HepG2 (cell line): ENCODE results near the gene BIRC2. TPM values are rescaled to one million over a fixed set of nuclear protein-coding genes. Genes with fewer than 3 reads are reported as not detected.

Experiments
- ATAC-seq: fragments of 200-7000 bp; cut with Tn5 transposase; 3 replicates; pipeline ENCODE4 v1.9.1; 2020; ENCODE audit warnings: mild to moderate bottlenecking, moderate library complexity
- BruUV-seq: library from RNA; stranded (reverse); fragments of 400-500 nt; replicated peaks from 2 replicates; lab custom pipeline; 2021; lab: Mats Ljungman, UMichigan
- CTCF ChIA-PET: fragments of 300-600 bp; formaldehyde crosslinking; extraction: SDS; loops from one replicate; lab custom pipeline; 2021; ENCODE audit warnings: low total read pairs, inconsistent platforms, low intra/inter-chr PET ratio; lab: Yijun Ruan, JAX
- POLR2A ChIA-PET: fragments of 350-600 bp; sonication (Branson Sonifier 250); formaldehyde crosslinking; loops from one replicate; lab custom pipeline; 2020; ENCODE audit warnings: antibody characterized with exemption, inconsistent platforms; lab: Yijun Ruan, JAX
- DNase-seq: peaks from one replicate; pipeline ENCODE4 v3.0.0-alpha.2; 2015; ENCODE audit warnings: low spot score
- FAIRE-seq: peaks from 3 replicates; lab custom pipeline; 2011; peaks lifted over from hg19 to GRCh38; lab: Jason Lieb, UNC
- H2AFZ ChIP-seq: one replicate; pipeline ENCODE4 v1.6.1; 2011; ENCODE audit warnings: low read length, inconsistent platforms
- H3K27ac ChIP-seq: fragments of 300-600 bp; 3 replicates; pipeline ENCODE4 v1.8.0; 2011; ENCODE audit warnings: mixed run types, mild to moderate bottlenecking, mixed read lengths, low read length, inconsistent platforms; ENCODE audit not compliant: insufficient read depth; ENCODE audit errors: extremely low read length
- H3K27me3 ChIP-seq, 2 experiments: fragments of 200-600 bp in 1 of 2; 2 replicates in 1 of 2; 3 replicates in 1 of 2; pipeline versions ENCODE4 v1.6.0 to v1.8.0; 2011; ENCODE audit warnings: low read length in 2 of 2, mild to moderate bottlenecking in 2 of 2, moderate library complexity in 2 of 2, inconsistent platforms in 1 of 2; ENCODE audit not compliant: insufficient read depth in 2 of 2, control insufficient read depth in 1 of 2
- H3K36me3 ChIP-seq, 2 experiments: fragments of 200-600 bp in 1 of 2; replicated peaks in 1 of 2; 2 replicates in 1 of 2; 3 replicates in 1 of 2; pipeline versions ENCODE4 v1.5.1 to v1.8.0; 2011; ENCODE audit warnings: low read length in 2 of 2, inconsistent platforms in 1 of 2; ENCODE audit not compliant: insufficient read depth in 2 of 2, control insufficient read depth in 1 of 2
- H3K4me1 ChIP-seq: 2 replicates; pipeline ENCODE4 v1.5.1; 2012; ENCODE audit warnings: low read length, inconsistent platforms; ENCODE audit not compliant: insufficient read depth
- H3K4me2 ChIP-seq: 2 replicates; pipeline ENCODE4 v1.6.0; 2011; ENCODE audit warnings: low read depth, low read length, inconsistent platforms
- H3K4me3 ChIP-seq, 3 experiments: fragments of 200-600 bp in 1 of 3; sonication (generic), shearing (Covaris generic) in 1 of 3; replicated peaks in 1 of 3; 2 replicates each; pipeline ENCODE4 v1.5.1; 2011 to 2016; ENCODE audit warnings: low read length in 3 of 3, inconsistent platforms in 2 of 3, low read depth in 2 of 3, mild to moderate bottlenecking in 2 of 3, control low read depth in 1 of 3, mixed read lengths in 1 of 3; ENCODE audit not compliant: insufficient read depth in 1 of 3
- H3K79me2 ChIP-seq: one replicate; pipeline ENCODE4 v1.6.1; 2011; ENCODE audit warnings: low read length, inconsistent platforms; ENCODE audit not compliant: insufficient read depth
- H3K9ac ChIP-seq: 2 replicates; pipeline ENCODE4 v1.6.0; 2011; ENCODE audit warnings: mild to moderate bottlenecking, low read depth, low read length, inconsistent platforms; ENCODE audit not compliant: insufficient read depth
- H3K9me3 ChIP-seq: 2 replicates; pipeline ENCODE4 v1.5.1; 2012; ENCODE audit warnings: mild to moderate bottlenecking, low read length
- H4K20me1 ChIP-seq: 2 replicates; pipeline ENCODE4 v1.6.0; 2011; ENCODE audit warnings: inconsistent platforms, mild to moderate bottlenecking, low read length, moderate library complexity; ENCODE audit not compliant: insufficient read depth
- MED1 ChIP-seq: sonication (generic); formaldehyde crosslinking; IDR thresholded peaks from 2 replicates; pipeline ENCODE4 v1.4.0; 2020; ENCODE audit warnings: missing genetic modification reagents
- MLXIP ChIP-seq: sonication (generic); formaldehyde crosslinking; IDR thresholded peaks from 2 replicates; pipeline ENCODE4 v1.9.0; 2021; ENCODE audit warnings: missing genetic modification reagents, borderline replicate concordance
- RBM22 ChIP-seq: fragments of 200-400 bp; formaldehyde crosslinking; optimal IDR thresholded peaks from 2 replicates; pipeline ENCODE3; 2017; ENCODE audit warnings: mild to moderate bottlenecking, low read length, moderate library complexity
- ZNF512B ChIP-seq: sonication (generic); formaldehyde crosslinking; IDR thresholded peaks from 2 replicates; pipeline ENCODE4 v1.5.1; 2020; ENCODE audit warnings: missing genetic modification reagents, mild to moderate bottlenecking, borderline replicate concordance
- WGBS: methylation state at CpG from one replicate; pipeline ENCODE4 v1.1.6; 2017; ENCODE audit warnings: low lambda C conversion rate; 5-methylcytosine and 5-hydroxymethylcytosine counted together
- in situ Hi-C: cut with HindIII; loops from 2 replicates; pipeline ENCODE4 v1.10.0; 2017; ENCODE audit warnings: low pct_unique_long_range_greater_than_20kb; ENCODE audit not compliant: extremely low pct_ligation_motif_present
- intact Hi-C: fragments of 100-400 bp; cut with micrococcal nuclease; formaldehyde crosslinking; loops from one replicate; pipeline ENCODE4 v1.10.0; 2022; ENCODE audit not compliant: unreplicated experiment
- polyA plus RNA-seq, 8 experiments: library from polyadenylated mRNA; depleted of rRNA in 3 of 8; stranded (reverse) in 7 of 8; unstranded in 1 of 8; fragments of >200 nt; fragmentation: Illumina TruSeq in 4 of 8; extraction: Trizol in 4 of 8; gene quantifications; 2 replicates each; pipeline versions ENCODE4 v1.2.1 to v1.2.3, GENCODE V29; 2011 to 2016; ENCODE audit warnings: low read depth in 4 of 8, missing spikeins in 1 of 8, mixed read lengths in 1 of 8; ENCODE audit not compliant: insufficient read depth in 1 of 8
- total RNA-seq, 5 experiments: library from RNA; depleted of rRNA; stranded (reverse); fragments of >200 nt; fragmentation: Illumina TruSeq; extraction: Trizol; gene quantifications; 2 replicates each; pipeline ENCODE4 v1.2.3, GENCODE V29; 2016; ENCODE audit warnings: low read depth in 1 of 5

BIRC2 gene
- total and polyA plus RNA-seq, 2 of the 13 experiments (the other 11 are each of a cell fraction or from before 2014, with no cell fraction given): 61.7 to 62.2 TPM

- ChIA-PET POLR2A (interaction anchor here (1.2 kb wide), 1 partner anchor 95 kb away, joined by 3 read pairs; no protein-coding TSS in a partner anchor), CTCF (no interaction called here)
- FAIRE-seq: no peak
- BruUV-seq: no TSS peak
- no peaks in the 10 kb centered on the region for H3K4me1 ChIP-seq
- H3K79me2 ChIP-seq: peaks cover 28% of the 10 kb centered on the region
- no peak for DNase-seq
- no peak overlapping the region for H3K27ac ChIP-seq
- H4K20me1 ChIP-seq: peaks cover 50% of the 10 kb centered on the region
- in situ Hi-C loops: no loop called here
- H3K36me3 ChIP-seq: peaks cover 17 to 69% of the 10 kb centered on the region in 2 experiments
- no peak overlapping the region for H3K4me2 ChIP-seq
- WGBS: 100% methylated on average over 5 of the region's 5 CpGs
- no peak overlapping the region for H2AFZ ChIP-seq
- no peak for ATAC-seq
- no peak for TF ChIP-seq MLXIP (CRISPR knock-in tag)
- no peak for TF ChIP-seq MED1 (CRISPR knock-in tag)
- TF ChIP-seq RBM22: peak; percentile 94
- no peak for TF ChIP-seq ZNF512B (CRISPR knock-in tag)
- H3K4me3 ChIP-seq: no peak overlapping the region
- no peak overlapping the region for H3K9ac ChIP-seq
- no peaks in the 10 kb centered on the region for H3K27me3 ChIP-seq
- intact Hi-C loops: no loop called here
- no peaks in the 10 kb centered on the region for H3K9me3 ChIP-seq
Observed at GRCh38 chr11:102400603-102401002, 53.6 kb downstream of the BIRC2 start.
